HepG2 (cell line): ENCODE data around the gene EXOSC6. TPM values are rescaled to one million over a fixed set of nuclear protein-coding genes. Genes with fewer than 3 reads are reported as not detected.

Source experiments
- BRCA1 ChIP-seq: sonication (generic); formaldehyde crosslinking; IDR thresholded peaks from 2 replicates; pipeline ENCODE4 v1.4.0; 2020; ENCODE audit warnings: missing genetic modification reagents
- CREBL2 ChIP-seq: sonication (generic); formaldehyde crosslinking; IDR thresholded peaks from 2 replicates; pipeline ENCODE4 v1.8.1; 2023; ENCODE audit warnings: missing genetic modification reagents, mild to moderate bottlenecking, borderline replicate concordance
- ELF4 ChIP-seq: sonication (generic); formaldehyde crosslinking; IDR thresholded peaks from 2 replicates; pipeline ENCODE4 v1.5.0; 2020; ENCODE audit warnings: missing genetic modification reagents, mild to moderate bottlenecking, moderate library complexity, borderline replicate concordance
- GFI1 ChIP-seq: sonication (generic); formaldehyde crosslinking; IDR thresholded peaks from 2 replicates; pipeline ENCODE4 v1.5.0; 2020; ENCODE audit warnings: missing genetic modification reagents, mild to moderate bottlenecking, borderline replicate concordance
- GMEB1 ChIP-seq: sonication (generic); formaldehyde crosslinking; IDR thresholded peaks from 2 replicates; pipeline ENCODE4 v1.5.1; 2020; ENCODE audit warnings: missing genetic modification reagents, mild to moderate bottlenecking, borderline replicate concordance
- MED13 ChIP-seq: sonication (generic); formaldehyde crosslinking; IDR thresholded peaks from 2 replicates; pipeline ENCODE4 v1.5.0; 2020; ENCODE audit warnings: missing genetic modification reagents
- MIER2 ChIP-seq: IDR thresholded peaks from 2 replicates; pipeline ENCODE4 v1.6.1; 2016; ENCODE audit warnings: missing biosample characterization, missing genetic modification reagents
- MLLT10 ChIP-seq: sonication (generic); formaldehyde crosslinking; IDR thresholded peaks from 2 replicates; pipeline ENCODE4 v1.4.0; 2020; ENCODE audit warnings: missing genetic modification reagents
- MTA1 ChIP-seq: sonication (generic); formaldehyde crosslinking; IDR thresholded peaks from 2 replicates; pipeline ENCODE4 v1.4.0; 2020; ENCODE audit warnings: missing genetic modification reagents, mild to moderate bottlenecking, borderline replicate concordance
- NKX3-1 ChIP-seq: sonication (generic); formaldehyde crosslinking; IDR thresholded peaks from 2 replicates; pipeline ENCODE4 v1.5.0; 2020; ENCODE audit warnings: missing genetic modification reagents
- PBX3 ChIP-seq: sonication (generic); formaldehyde crosslinking; IDR thresholded peaks from 2 replicates; pipeline ENCODE4 v1.8.1; 2023; ENCODE audit warnings: missing genetic modification reagents, inconsistent platforms, borderline replicate concordance
- PHF8 ChIP-seq: sonication (generic); formaldehyde crosslinking; IDR thresholded peaks from 2 replicates; pipeline ENCODE4 v1.5.0; 2020; ENCODE audit warnings: missing genetic modification reagents
- PLRG1 ChIP-seq: fragments of 450-650 bp; conservative IDR thresholded peaks from 2 replicates; pipeline ENCODE4 v1.6.1; 2016
- SNAI1 ChIP-seq: sonication (generic); formaldehyde crosslinking; IDR thresholded peaks from 2 replicates; pipeline ENCODE4 v1.5.0; 2020; ENCODE audit warnings: mild to moderate bottlenecking, missing genetic modification reagents, borderline replicate concordance
- SOX5 ChIP-seq: IDR thresholded peaks from 2 replicates; pipeline ENCODE4 v1.6.1; 2016; ENCODE audit warnings: borderline replicate concordance
- SP1 ChIP-seq, 2 experiments: fragments of 450-650 bp in 1 of 2; sonication (generic) in 1 of 2; formaldehyde crosslinking in 1 of 2; IDR thresholded peaks; 2 replicates each; pipeline versions ENCODE4 v1.4.0 to v1.6.1; 2016 to 2020; ENCODE audit warnings: missing genetic modification reagents in 1 of 2
- SRSF1 ChIP-seq: fragments of 200-400 bp; formaldehyde crosslinking; optimal IDR thresholded peaks from 2 replicates; pipeline ENCODE3; 2017; ENCODE audit warnings: mild to moderate bottlenecking, low read depth, low read length, moderate library complexity
- TERF1 ChIP-seq: sonication (generic); formaldehyde crosslinking; IDR thresholded peaks from 2 replicates; pipeline ENCODE4 v1.8.0; 2022; ENCODE audit warnings: mild to moderate bottlenecking, missing genetic modification reagents, moderate library complexity
- TGIF2 ChIP-seq: IDR thresholded peaks from 2 replicates; pipeline ENCODE4 v1.6.1; 2016; ENCODE audit warnings: control low read depth, missing compliant biosample characterization
- U2AF1 ChIP-seq: fragments of 200-400 bp; formaldehyde crosslinking; optimal IDR thresholded peaks from 2 replicates; pipeline ENCODE3; 2017; ENCODE audit warnings: mild to moderate bottlenecking, low read depth, low read length
- ZBTB42 ChIP-seq: sonication (generic); formaldehyde crosslinking; IDR thresholded peaks from 2 replicates; pipeline ENCODE4 v1.5.0; 2020; ENCODE audit warnings: mild to moderate bottlenecking, missing genetic modification reagents
- ZIK1 ChIP-seq: sonication (generic); formaldehyde crosslinking; IDR thresholded peaks from 2 replicates; pipeline ENCODE4 v1.5.0; 2020; ENCODE audit warnings: mild to moderate bottlenecking, low read depth, missing genetic modification reagents, borderline replicate concordance
- ZNF33B ChIP-seq: sonication (generic); formaldehyde crosslinking; IDR thresholded peaks from 2 replicates; pipeline ENCODE4 v1.5.1; 2020; ENCODE audit warnings: mild to moderate bottlenecking, missing genetic modification reagents
- ZNF552 ChIP-seq: sonication (generic); formaldehyde crosslinking; IDR thresholded peaks from 2 replicates; pipeline ENCODE4 v1.9.0; 2022; ENCODE audit warnings: missing genetic modification reagents, mild to moderate bottlenecking, borderline replicate concordance
- ZNF557 ChIP-seq: sonication (generic); formaldehyde crosslinking; IDR thresholded peaks from 2 replicates; pipeline ENCODE4 v1.4.0; 2020; ENCODE audit warnings: missing genetic modification reagents
- ZNF644 ChIP-seq: IDR thresholded peaks from 2 replicates; pipeline ENCODE4 v1.6.1; 2016; ENCODE audit warnings: low read depth
- ZNF746 ChIP-seq: sonication (generic); formaldehyde crosslinking; IDR thresholded peaks from 2 replicates; pipeline ENCODE4 v1.8.0; 2022; ENCODE audit warnings: mild to moderate bottlenecking, missing genetic modification reagents
- polyA plus RNA-seq, 8 experiments: library from polyadenylated mRNA; depleted of rRNA in 3 of 8; stranded (reverse) in 7 of 8; unstranded in 1 of 8; fragments of >200 nt; fragmentation: Illumina TruSeq in 4 of 8; extraction: Trizol in 4 of 8; gene quantifications; 2 replicates each; pipeline versions ENCODE4 v1.2.1 to v1.2.3, GENCODE V29; 2011 to 2016; ENCODE audit warnings: low read depth in 4 of 8, missing spikeins in 1 of 8, mixed read lengths in 1 of 8; ENCODE audit not compliant: insufficient read depth in 1 of 8
- total RNA-seq, 5 experiments: library from RNA; depleted of rRNA; stranded (reverse); fragments of >200 nt; fragmentation: Illumina TruSeq; extraction: Trizol; gene quantifications; 2 replicates each; pipeline ENCODE4 v1.2.3, GENCODE V29; 2016; ENCODE audit warnings: low read depth in 1 of 5

Gene EXOSC6
- total and polyA plus RNA-seq, 2 of the 13 experiments (the other 11 are each of a cell fraction or from before 2014, with no cell fraction given) = 13.1 to 39.9 TPM

- TF ChIP-seq MED13 (peak; percentile 40; the same call in 1 of the 2 replicates), ELF4 (no peak), TGIF2 (no peak), SNAI1 (CRISPR knock-in tag) (no peak), PLRG1 (no peak), CREBL2 (CRISPR knock-in tag) (0 out of 2 replicates have a peak, but pooled peaks have one; percentile 71), GMEB1 (CRISPR knock-in tag) (0 out of 2 replicates have a peak, but pooled peaks have one; percentile 30), GFI1 (CRISPR knock-in tag) (peak; percentile 55), NKX3-1 (CRISPR knock-in tag) (peak; percentile 64; the same call in 1 of the 2 replicates), SRSF1 (peak; percentile 56), ZNF33B (CRISPR knock-in tag) (no peak), BRCA1 (no peak), MLLT10 (CRISPR knock-in tag) (no peak), ZBTB42 (CRISPR knock-in tag) (0 out of 2 replicates have a peak, but pooled peaks have one; percentile 45), U2AF1 (no peak), ZNF552 (CRISPR knock-in tag) (no peak; the same call in 1 of the 2 replicates), PHF8 (CRISPR knock-in tag) (no peak), ZNF746 (CRISPR knock-in tag) (peak; percentile 85; the same call in 1 of the 2 replicates), SOX5 (CRISPR knock-in tag) (no peak; the same call in 1 of the 2 replicates), ZIK1 (CRISPR knock-in tag) (peak; percentile 20; the same call in 1 of the 2 replicates), MIER2 (CRISPR knock-in tag) (no peak), MTA1 (CRISPR knock-in tag) (peak; percentile 49), ZNF644 (no peak), TERF1 (CRISPR knock-in tag) (peak; percentile 58; the same call in 1 of the 2 replicates), PBX3 (CRISPR knock-in tag) (0 out of 2 replicates have a peak, but pooled peaks have one; percentile 33), ZNF557 (CRISPR knock-in tag) (peak; percentile 6; the same call in 1 of the 2 replicates), SP1 (IDR thresholded peaks at IDR 0.05) (no peak), SP1 (CRISPR knock-in tag; IDR thresholded peaks at IDR 0.05) (peak; percentile 33; the same call in 1 of the 2 replicates)
Observed at GRCh38 chr16:70250748-70251628, 752 bp downstream of the EXOSC6 start (continued).
